Neutrophil (primary cell): ENCODE data around the gene GALNT8.
"Not testable (repeated sequence)": the region's sequence is repeated elsewhere in the genome, so short reads cannot be mapped to it uniquely, and the experiment has no call there.

Experiments
- H3K27ac ChIP-seq: fragments of 200-600 bp; sonication (generic); 2 replicates; pipeline ENCODE4 v1.5.1; 2016; ENCODE audit warnings: mild to moderate bottlenecking, moderate library complexity
- H3K27me3 ChIP-seq: fragments of 200-600 bp; sonication (generic); 2 replicates; pipeline ENCODE4 v1.6.0; 2016; ENCODE audit warnings: mild to moderate bottlenecking
- H3K36me3 ChIP-seq: fragments of 200-600 bp; sonication (generic); 2 replicates; pipeline ENCODE4 v1.5.1; 2017
- H3K4me1 ChIP-seq, 2 experiments: fragments of 200-600 bp in 1 of 2; sonication (generic) in 1 of 2; 1 replicate in 1 of 2; 2 replicates in 1 of 2; pipeline versions ENCODE4 v1.5.1 to v1.6.1; 2013 to 2016; ENCODE audit warnings: low read depth in 1 of 2, low read length in 1 of 2, mild to moderate bottlenecking in 1 of 2, moderate library complexity in 1 of 2; ENCODE audit not compliant: control insufficient read depth in 1 of 2, insufficient read depth in 1 of 2
- H3K4me3 ChIP-seq, 2 experiments: fragments of 200-600 bp in 1 of 2; sonication (generic) in 1 of 2; 1 replicate in 1 of 2; 2 replicates in 1 of 2; pipeline ENCODE4 v1.5.1; 2013 to 2016; ENCODE audit warnings: low read depth in 1 of 2, low read length in 1 of 2, mild to moderate bottlenecking in 1 of 2, moderate library complexity in 1 of 2
- H3K9me3 ChIP-seq: fragments of 200-600 bp; sonication (generic); 2 replicates; pipeline ENCODE4 v1.5.1; 2016
- TF ChIP-seq, protein P1 (sequence below): fragments of 200-600 bp; sonication (generic); IDR thresholded peaks from 2 replicates; pipeline ENCODE4 v1.5.1; 2016; ENCODE audit warnings: antibody characterized with exemption

GALNT8 gene

DNA sequence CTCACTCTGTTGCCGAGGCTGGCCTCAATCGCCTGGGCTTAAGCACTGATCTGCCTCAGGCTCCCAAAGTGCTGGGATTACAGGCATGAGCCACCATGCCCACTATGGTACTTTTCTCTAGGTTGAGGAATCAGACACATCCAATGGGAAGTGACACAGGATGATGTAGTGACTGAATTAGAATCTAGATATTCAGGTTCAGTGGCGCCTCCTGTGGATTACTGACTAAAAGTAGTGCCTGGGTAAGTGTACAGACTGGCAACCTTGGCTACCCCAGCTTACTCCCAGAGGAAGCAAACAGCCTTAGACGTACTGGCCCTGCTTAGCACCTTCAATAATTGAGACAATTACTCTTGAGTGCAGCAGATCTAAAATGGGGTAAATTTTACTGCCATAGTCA lies 22.8 kb downstream of the GALNT8 start:
- Histone ChIP-seq H3K4me1 (no peaks in the 10 kb centered on the region), H3K27ac (no peak overlapping the region), H3K36me3 (no peaks in the 10 kb centered on the region), H3K4me3 (no peak overlapping the region), H3K27me3 (peaks cover 76% of the 10 kb centered on the region), H3K9me3 (no peaks in the 10 kb centered on the region)
- TF ChIP-seq, protein P1, sequence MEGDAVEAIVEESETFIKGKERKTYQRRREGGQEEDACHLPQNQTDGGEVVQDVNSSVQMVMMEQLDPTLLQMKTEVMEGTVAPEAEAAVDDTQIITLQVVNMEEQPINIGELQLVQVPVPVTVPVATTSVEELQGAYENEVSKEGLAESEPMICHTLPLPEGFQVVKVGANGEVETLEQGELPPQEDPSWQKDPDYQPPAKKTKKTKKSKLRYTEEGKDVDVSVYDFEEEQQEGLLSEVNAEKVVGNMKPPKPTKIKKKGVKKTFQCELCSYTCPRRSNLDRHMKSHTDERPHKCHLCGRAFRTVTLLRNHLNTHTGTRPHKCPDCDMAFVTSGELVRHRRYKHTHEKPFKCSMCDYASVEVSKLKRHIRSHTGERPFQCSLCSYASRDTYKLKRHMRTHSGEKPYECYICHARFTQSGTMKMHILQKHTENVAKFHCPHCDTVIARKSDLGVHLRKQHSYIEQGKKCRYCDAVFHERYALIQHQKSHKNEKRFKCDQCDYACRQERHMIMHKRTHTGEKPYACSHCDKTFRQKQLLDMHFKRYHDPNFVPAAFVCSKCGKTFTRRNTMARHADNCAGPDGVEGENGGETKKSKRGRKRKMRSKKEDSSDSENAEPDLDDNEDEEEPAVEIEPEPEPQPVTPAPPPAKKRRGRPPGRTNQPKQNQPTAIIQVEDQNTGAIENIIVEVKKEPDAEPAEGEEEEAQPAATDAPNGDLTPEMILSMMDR: no peak

DNA sequence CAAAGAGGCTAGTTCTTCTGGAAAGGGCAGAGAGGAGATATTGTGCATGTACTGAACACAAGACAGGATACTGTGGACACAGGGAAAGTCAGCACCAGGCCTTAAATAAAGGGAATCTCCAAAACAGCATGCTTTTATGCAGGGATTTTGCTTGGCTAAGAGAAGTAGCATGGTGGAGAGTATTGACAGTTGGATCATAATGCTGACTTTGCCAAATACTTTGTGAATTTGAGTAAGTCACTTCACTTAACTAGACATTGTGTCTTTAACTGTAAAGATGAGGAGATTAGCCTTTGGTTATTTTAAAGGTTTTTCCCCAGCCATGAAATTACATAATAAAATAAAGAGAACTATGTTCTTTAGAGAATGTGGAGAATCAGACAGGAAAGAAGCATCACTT lies 24.5 kb downstream of the GALNT8 start:
- Histone ChIP-seq H3K9me3 (no peaks in the 10 kb centered on the region), H3K27ac (no peak overlapping the region), H3K36me3 (no peaks in the 10 kb centered on the region), H3K27me3 (peaks cover 78% of the 10 kb centered on the region), H3K4me3 (no peak overlapping the region), H3K4me1 (no peaks in the 10 kb centered on the region)
- TF ChIP-seq, protein P1: no peak

- H3K27ac ChIP-seq: no peak overlapping the region
- H3K4me3 ChIP-seq: no peak overlapping the region
- peaks cover 82% of the 10 kb centered on the region for H3K27me3 ChIP-seq
- no peaks in the 10 kb centered on the region for H3K9me3 ChIP-seq
- TF ChIP-seq, protein P1: no peak
- H3K4me1 ChIP-seq: no peaks in the 10 kb centered on the region
- no peaks in the 10 kb centered on the region for H3K36me3 ChIP-seq
These were observed 25.0 kb downstream of the GALNT8 start for GRCh38 chr12:4745249-4745648.

- not testable (repeated sequence) for H3K4me1 ChIP-seq, H3K4me3 ChIP-seq, H3K27ac ChIP-seq, H3K9me3 ChIP-seq, H3K36me3 ChIP-seq
- peaks cover 44% of the 10 kb centered on the region for H3K27me3 ChIP-seq
These were observed 31.5 kb downstream of the GALNT8 start for GRCh38 chr12:4751654-4752053.

- Histone ChIP-seq H3K4me1 (no peaks in the 10 kb centered on the region), H3K27ac (no peak overlapping the region), H3K36me3 (no peaks in the 10 kb centered on the region), H3K27me3 (peaks cover 19% of the 10 kb centered on the region), H3K4me3 (no peak overlapping the region), H3K9me3 (no peaks in the 10 kb centered on the region)
- TF ChIP-seq, protein P1: no peak
These were observed 42.6 kb downstream of the GALNT8 start for GRCh38 chr12:4762773-4763172.

- Histone ChIP-seq H3K4me3 (no peak overlapping the region), H3K27ac (no peak overlapping the region), H3K4me1 (no peaks in the 10 kb centered on the region), H3K27me3 (peaks cover 24% of the 10 kb centered on the region), H3K9me3 (no peaks in the 10 kb centered on the region), H3K36me3 (no peaks in the 10 kb centered on the region)
- TF ChIP-seq, protein P1: no peak
These were observed 43.3 kb downstream of the GALNT8 start for GRCh38 chr12:4763549-4763948.
